ENCODE results near the gene CACNA1C. TPM values are rescaled to one million over a fixed set of nuclear protein-coding genes. Genes with fewer than 3 reads are reported as not detected.

CACNA1C gene
- polyA plus RNA-seq, 1 of the 3 experiments (the other 2 are of a cell fraction): 1.5 TPM

- TF ChIP-seq EZH2phosphoT487 (IDR thresholded peaks at IDR 0.05; ENCODE audit: borderline replicate concordance, low read depth) (no peak), IRF3 (IDR thresholded peaks at IDR 0.05; ENCODE audit: low read depth, low read length) (no peak), NRF1 (IDR thresholded peaks at IDR 0.05; ENCODE audit: low read depth, low read length) (no peak), MXI1 (IDR thresholded peaks at IDR 0.05; ENCODE audit: low read depth, low read length) (no peak), MAX (IDR thresholded peaks at IDR 0.05; ENCODE audit: low read depth) (no peak)
Observed at GRCh38 chr12:2138871-2139308, 86.1 kb downstream of the CACNA1C start (continued).

- Histone ChIP-seq H4K20me1 (ENCODE audit: insufficient read depth) (no peaks in the 10 kb centered on the region), H3K9me3 (no peaks in the 10 kb centered on the region), H3F3A (replicated peaks; ENCODE audit: insufficient read depth) (no peaks in the 10 kb centered on the region), H3K4me3 (ENCODE audit: low read depth in 2 of 2, low read length in 1 of 2) (no peak overlapping the region), H2AFZ (ENCODE audit: low read depth) (no peak overlapping the region), H3K36me3 (replicated peaks in 1 of 2; ENCODE audit: control insufficient read depth in 1 of 2, insufficient read depth in 2 of 2, low read length in 1 of 2) (no peaks in the 10 kb centered on the region), H3K27me3 (ENCODE audit: insufficient read depth) (no peaks in the 10 kb centered on the region), H3K9me2 (no peaks in the 10 kb centered on the region), H3K4me1 (ENCODE audit: control insufficient read depth in 1 of 2, insufficient read depth in 2 of 2, low read depth in 1 of 2, low read length in 1 of 2) (no peaks in the 10 kb centered on the region; a peak in 1 of 4 replicates), H3K79me2 (ENCODE audit: insufficient read depth) (no peaks in the 10 kb centered on the region), H3K27ac (ENCODE audit: low read depth in 2 of 2, low read length in 1 of 2) (no peak overlapping the region), H3K9ac (no peak overlapping the region), H3K4me2 (no peak overlapping the region)
- TF ChIP-seq FOXM1 (IDR thresholded peaks at IDR 0.05; ENCODE audit: low read depth) (no peak), POLR2AphosphoS5 (IDR thresholded peaks at IDR 0.05; ENCODE audit: low read depth, low read length) (no peak), RXRA (IDR thresholded peaks at IDR 0.05; ENCODE audit: borderline replicate concordance, low read depth) (no peak), YY1 (IDR thresholded peaks at IDR 0.05; ENCODE audit: low read depth) (no peak), TAF1 (IDR thresholded peaks at IDR 0.05; ENCODE audit: borderline replicate concordance, low read depth, low read length) (no peak), RAD21 (IDR thresholded peaks at IDR 0.05; ENCODE audit: low read length) (no peak), MEF2A (IDR thresholded peaks at IDR 0.05; ENCODE audit: borderline replicate concordance, low read depth) (no peak), GABPA (IDR thresholded peaks at IDR 0.05; ENCODE audit: low read depth) (no peak), USF1 (IDR thresholded peaks at IDR 0.05; ENCODE audit: borderline replicate concordance, low read depth) (no peak), ELF1 (IDR thresholded peaks at IDR 0.05) (no peak)
- CTCF ChIA-PET: no interaction called here
- no peak for DNase-seq
- WGBS (ENCODE audit: low lambda C conversion rate): 78% methylated on average over 5 of the region's 10 CpGs
- POLR2A ChIA-PET: no interaction called here
Observed at GRCh38 chr12:2139651-2140050, 86.9 kb downstream of the CACNA1C start.
